ENCODE measurements around the gene KHNYN.

KHNYN gene

GRCh38 chr14:24418492-24418873 is 11.3 kb upstream of the KHNYN start:
- TF ChIP-seq TCF12 (IDR thresholded peaks at IDR 0.05; ENCODE audit: low read depth) (no peak), MAX (IDR thresholded peaks at IDR 0.05) (no peak), USF1 (IDR thresholded peaks at IDR 0.05) (no peak), CEBPB (IDR thresholded peaks at IDR 0.05) (no peak)

GRCh38 chr14:24422261-24422660 is 7.5 kb upstream of the KHNYN start:
- TF ChIP-seq ZBTB7A (IDR thresholded peaks at IDR 0.05; ENCODE audit: low read depth) (no peak), CEBPB (IDR thresholded peaks at IDR 0.05) (no peak), TAF1 (IDR thresholded peaks at IDR 0.05; ENCODE audit: low read depth) (no peak), MAX (IDR thresholded peaks at IDR 0.05) (no peak), EGR1 (IDR thresholded peaks at IDR 0.05) (no peak), FOXM1 (IDR thresholded peaks at IDR 0.05; ENCODE audit: borderline replicate concordance, low read depth) (no peak), TCF12 (IDR thresholded peaks at IDR 0.05; ENCODE audit: low read depth) (no peak), TEAD4 (IDR thresholded peaks at IDR 0.05) (no peak), YY1 (IDR thresholded peaks at IDR 0.05; ENCODE audit: low read depth) (no peak), CREB1 (IDR thresholded peaks at IDR 0.05; ENCODE audit: low read depth) (no peak), EP300 (IDR thresholded peaks at IDR 0.05; ENCODE audit: borderline replicate concordance) (no peak), REST (IDR thresholded peaks at IDR 0.05; ENCODE audit: low read depth) (no peak), USF1 (IDR thresholded peaks at IDR 0.05) (no peak), RAD21 (IDR thresholded peaks at IDR 0.05; ENCODE audit: low read depth) (no peak)

- no peak for TF ChIP-seq NFIC (IDR thresholded peaks at IDR 0.05)
- TF ChIP-seq FOXM1 (IDR thresholded peaks at IDR 0.05; ENCODE audit: borderline replicate concordance, low read depth): no peak
Measured at GRCh38 chr14:24422694-24423601, 6.8 kb upstream of the KHNYN start.

GRCh38 chr14:24425704-24426103 is 4.0 kb upstream of the KHNYN start:
- no peak for TF ChIP-seq CEBPB (IDR thresholded peaks at IDR 0.05)
- TF ChIP-seq NFIC (IDR thresholded peaks at IDR 0.05): peak; percentile 95

GRCh38 chr14:24426150-24426911 is 3.4 kb upstream of the KHNYN start:
- TF ChIP-seq FOXM1 (IDR thresholded peaks at IDR 0.05; ENCODE audit: borderline replicate concordance, low read depth) (no peak), NFIC (IDR thresholded peaks at IDR 0.05) (no peak), MAX (IDR thresholded peaks at IDR 0.05) (no peak), REST (IDR thresholded peaks at IDR 0.05; ENCODE audit: low read depth) (no peak), EP300 (IDR thresholded peaks at IDR 0.05; ENCODE audit: borderline replicate concordance) (no peak)

- no peak for TF ChIP-seq EGR1 (IDR thresholded peaks at IDR 0.05)
- no peak for TF ChIP-seq REST (IDR thresholded peaks at IDR 0.05; ENCODE audit: low read depth)
- no peak for TF ChIP-seq TCF12 (IDR thresholded peaks at IDR 0.05; ENCODE audit: low read depth)
- no peak for TF ChIP-seq TEAD4 (IDR thresholded peaks at IDR 0.05)
- no peak for TF ChIP-seq ZBTB7A (IDR thresholded peaks at IDR 0.05; ENCODE audit: low read depth)
- TF ChIP-seq TAF1 (IDR thresholded peaks at IDR 0.05; ENCODE audit: low read depth): no peak
- no peak for TF ChIP-seq MAX (IDR thresholded peaks at IDR 0.05)
- TF ChIP-seq NFIC (IDR thresholded peaks at IDR 0.05): no peak
- no peak for TF ChIP-seq EP300 (IDR thresholded peaks at IDR 0.05; ENCODE audit: borderline replicate concordance)
- no peak for TF ChIP-seq YY1 (IDR thresholded peaks at IDR 0.05; ENCODE audit: low read depth)
- no peak for TF ChIP-seq USF1 (IDR thresholded peaks at IDR 0.05)
- no peak for TF ChIP-seq RAD21 (IDR thresholded peaks at IDR 0.05; ENCODE audit: low read depth)
- no peak for TF ChIP-seq CREB1 (IDR thresholded peaks at IDR 0.05; ENCODE audit: low read depth)
- no peak for TF ChIP-seq FOXM1 (IDR thresholded peaks at IDR 0.05; ENCODE audit: borderline replicate concordance, low read depth)
- TF ChIP-seq CEBPB (IDR thresholded peaks at IDR 0.05): no peak
Measured at GRCh38 chr14:24426912-24427536, 2.7 kb upstream of the KHNYN start.

Measured in Ishikawa (cell line).